PC-3 (cell line): ENCODE data around the gene DDOST.

ENCODE experiments used
- EZH2 ChIP-seq: fragments of 300-600 bp; sonication (generic); IDR thresholded peaks from one replicate; pipeline ENCODE4 v1.6.1; 2017; ENCODE audit warnings: antibody characterized with exemption, mild to moderate bottlenecking, low read length; ENCODE audit not compliant: unreplicated experiment
- EZH2phosphoT487 ChIP-seq: fragments of 300-600 bp; sonication (generic); IDR thresholded peaks from 2 replicates; pipeline ENCODE4 v1.6.1; 2018; ENCODE audit warnings: mild to moderate bottlenecking, antibody characterized with exemption, low read length, borderline replicate concordance
- TF ChIP-seq, protein P1 (sequence below): fragments of 300-600 bp; sonication (generic); conservative IDR thresholded peaks from 2 replicates; pipeline ENCODE4 v1.5.1; 2017; ENCODE audit warnings: antibody characterized with exemption, low read depth, mild to moderate bottlenecking, low read length

DNA sequence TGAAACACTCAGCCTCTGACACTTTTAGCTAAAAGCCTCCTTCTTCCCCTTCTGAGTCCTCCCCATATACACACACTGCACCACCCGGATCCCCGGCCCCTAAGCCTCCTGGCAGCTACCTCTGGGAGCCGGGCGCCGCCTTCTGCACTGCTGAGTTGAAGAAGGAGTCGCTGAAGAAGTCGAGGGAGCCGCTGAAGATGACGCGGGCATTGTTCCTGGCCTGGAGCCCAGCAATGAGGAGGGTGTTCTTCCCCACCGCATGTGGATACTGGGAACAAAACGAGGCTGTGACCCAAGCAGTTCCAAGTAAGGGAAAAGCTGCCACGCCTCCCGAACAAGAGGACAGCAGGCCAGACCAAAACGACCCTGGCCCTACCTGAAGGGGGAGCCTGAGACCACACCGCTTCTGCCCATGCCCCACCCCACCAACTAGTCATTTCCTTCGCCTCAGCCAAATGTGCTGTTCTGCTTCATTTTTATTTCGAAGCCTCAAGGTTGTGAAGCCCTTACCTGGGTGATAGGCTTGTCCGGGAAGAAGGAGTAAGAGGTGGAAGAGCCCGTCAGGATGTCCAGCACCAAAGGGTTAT, 7.0 kb downstream of the DDOST start:
- TF ChIP-seq, protein P1, sequence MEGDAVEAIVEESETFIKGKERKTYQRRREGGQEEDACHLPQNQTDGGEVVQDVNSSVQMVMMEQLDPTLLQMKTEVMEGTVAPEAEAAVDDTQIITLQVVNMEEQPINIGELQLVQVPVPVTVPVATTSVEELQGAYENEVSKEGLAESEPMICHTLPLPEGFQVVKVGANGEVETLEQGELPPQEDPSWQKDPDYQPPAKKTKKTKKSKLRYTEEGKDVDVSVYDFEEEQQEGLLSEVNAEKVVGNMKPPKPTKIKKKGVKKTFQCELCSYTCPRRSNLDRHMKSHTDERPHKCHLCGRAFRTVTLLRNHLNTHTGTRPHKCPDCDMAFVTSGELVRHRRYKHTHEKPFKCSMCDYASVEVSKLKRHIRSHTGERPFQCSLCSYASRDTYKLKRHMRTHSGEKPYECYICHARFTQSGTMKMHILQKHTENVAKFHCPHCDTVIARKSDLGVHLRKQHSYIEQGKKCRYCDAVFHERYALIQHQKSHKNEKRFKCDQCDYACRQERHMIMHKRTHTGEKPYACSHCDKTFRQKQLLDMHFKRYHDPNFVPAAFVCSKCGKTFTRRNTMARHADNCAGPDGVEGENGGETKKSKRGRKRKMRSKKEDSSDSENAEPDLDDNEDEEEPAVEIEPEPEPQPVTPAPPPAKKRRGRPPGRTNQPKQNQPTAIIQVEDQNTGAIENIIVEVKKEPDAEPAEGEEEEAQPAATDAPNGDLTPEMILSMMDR = no peak
- TF ChIP-seq EZH2phosphoT487 (no peak), EZH2 (no peak)
